GM18498 (cell line): ENCODE measurements around the gene MDFIC.

Experiments used
- ATAC-seq: cut with Tn5 transposase; IDR thresholded peaks from one replicate; pipeline ENCODE4 v1.9.1; 2021; ENCODE audit warnings: mild to moderate bottlenecking, moderate library complexity; ENCODE audit not compliant: unreplicated experiment

Gene MDFIC

DNA sequence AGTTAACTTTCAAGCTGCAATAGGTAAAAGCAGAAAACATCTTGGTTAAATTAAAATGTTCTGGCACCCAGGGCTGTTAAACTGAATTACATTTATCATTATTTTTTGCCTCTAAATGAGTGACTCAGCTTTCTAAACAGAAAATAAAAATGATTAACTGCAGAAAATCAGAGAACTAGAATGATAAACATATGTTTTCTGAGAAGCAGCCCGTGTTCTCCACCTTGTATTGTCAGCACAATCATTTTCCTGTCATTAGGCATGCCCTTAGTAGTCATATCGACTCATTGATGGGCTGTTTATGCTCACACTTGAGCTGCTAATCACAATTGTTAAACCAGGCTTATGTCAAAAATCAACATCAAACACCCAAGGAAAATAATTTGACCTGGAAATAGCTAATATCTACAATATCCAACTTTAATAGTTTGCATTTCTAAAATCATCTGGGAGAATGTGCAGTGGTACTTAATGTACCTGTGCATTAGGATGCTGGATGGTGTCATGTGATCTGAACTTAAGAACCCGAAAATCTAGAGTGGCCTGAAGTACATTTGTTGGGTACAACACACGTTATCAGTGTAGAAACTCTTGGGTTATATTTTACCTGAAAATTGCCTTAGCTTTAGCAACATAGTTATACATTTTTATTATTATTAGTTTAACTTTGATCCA, 2.3 kb downstream of the MDFIC start:
- peak; percentile 18 for ATAC-seq

DNA sequence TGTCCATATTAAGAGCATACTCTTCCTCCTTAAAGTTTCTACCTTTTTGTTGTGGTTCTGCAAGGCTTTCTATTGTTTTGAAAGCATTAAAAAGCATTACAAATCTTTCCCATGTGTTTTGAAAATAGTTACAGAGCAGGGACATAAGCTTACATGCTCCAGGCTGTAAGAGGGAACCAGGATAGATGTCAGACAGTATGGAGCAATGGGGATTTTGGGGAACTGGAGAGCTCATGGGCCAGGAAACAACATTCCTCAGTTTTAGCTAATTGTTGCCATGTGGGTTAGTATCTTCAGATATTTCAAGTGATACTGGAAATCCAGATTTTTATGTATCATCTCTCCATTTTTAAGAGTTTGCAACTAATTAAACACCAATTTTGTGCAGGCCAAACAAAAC, 3.5 kb downstream of the MDFIC start:
- ATAC-seq: no peak

DNA sequence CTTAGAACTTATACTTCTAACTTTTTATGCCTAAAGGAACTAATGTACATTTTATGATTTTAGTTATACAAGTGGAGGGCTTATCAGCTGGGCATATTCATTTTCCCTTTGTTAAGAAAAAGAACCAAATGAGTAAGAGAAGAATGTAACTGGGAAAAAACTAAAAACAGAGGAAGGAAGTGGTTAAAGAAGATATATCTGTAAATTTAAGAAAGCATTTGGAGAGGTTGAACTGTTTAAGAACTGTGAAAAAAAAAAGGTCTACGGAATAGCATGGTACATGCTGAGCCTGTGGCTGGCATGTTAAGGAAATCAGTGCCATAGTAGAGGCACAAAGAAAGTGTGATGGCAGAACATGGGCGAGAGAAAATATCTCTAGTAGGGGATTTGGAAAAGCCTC, 6.2 kb downstream of the MDFIC start:
- no peak for ATAC-seq

DNA sequence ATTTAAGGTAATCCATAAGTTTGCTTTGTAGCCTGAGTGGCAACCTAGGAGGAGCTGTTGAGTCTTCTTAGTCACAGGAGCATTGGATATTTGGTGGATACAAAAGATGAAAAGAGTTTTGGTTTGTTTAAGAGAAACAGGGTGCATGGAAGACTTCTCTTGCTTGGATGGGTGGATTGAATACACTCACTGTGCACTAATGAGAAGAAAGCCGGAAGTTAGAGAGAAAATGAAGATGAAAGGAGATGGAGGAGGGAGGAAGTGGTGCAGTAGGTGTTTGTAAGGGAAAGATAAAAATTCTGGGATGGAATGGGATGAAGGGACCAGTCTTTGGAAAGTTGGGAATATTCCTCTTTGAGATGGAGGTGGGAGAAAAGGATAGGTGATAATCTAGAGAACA, 7.7 kb downstream of the MDFIC start:
- no peak for ATAC-seq

DNA sequence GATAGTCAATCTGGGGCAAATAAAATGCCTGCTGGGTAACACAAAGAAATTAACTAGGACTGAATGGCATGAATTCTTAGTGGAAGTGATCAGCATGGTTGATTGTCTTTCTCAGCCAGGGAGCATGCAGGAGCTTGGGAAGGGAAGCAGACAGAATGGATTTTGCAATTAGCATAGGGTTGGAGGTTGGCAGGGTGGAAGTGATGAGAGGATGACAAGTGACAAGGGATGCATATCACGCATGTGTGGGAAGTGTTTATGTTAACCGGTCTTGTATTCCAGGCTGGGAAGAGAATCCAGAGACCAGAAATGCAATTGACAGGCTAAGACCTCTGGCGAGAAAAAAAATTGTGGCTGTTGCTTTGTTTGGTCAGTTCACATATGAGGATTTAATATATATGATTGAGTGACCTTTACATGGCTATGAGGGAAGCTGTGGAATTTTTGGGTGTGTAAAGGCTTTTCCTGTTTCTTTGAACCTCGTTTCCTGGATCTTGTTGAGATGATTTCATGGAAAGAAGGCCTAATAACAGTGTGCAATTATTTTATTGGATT, 8.3 kb downstream of the MDFIC start:
- ATAC-seq: no peak

DNA sequence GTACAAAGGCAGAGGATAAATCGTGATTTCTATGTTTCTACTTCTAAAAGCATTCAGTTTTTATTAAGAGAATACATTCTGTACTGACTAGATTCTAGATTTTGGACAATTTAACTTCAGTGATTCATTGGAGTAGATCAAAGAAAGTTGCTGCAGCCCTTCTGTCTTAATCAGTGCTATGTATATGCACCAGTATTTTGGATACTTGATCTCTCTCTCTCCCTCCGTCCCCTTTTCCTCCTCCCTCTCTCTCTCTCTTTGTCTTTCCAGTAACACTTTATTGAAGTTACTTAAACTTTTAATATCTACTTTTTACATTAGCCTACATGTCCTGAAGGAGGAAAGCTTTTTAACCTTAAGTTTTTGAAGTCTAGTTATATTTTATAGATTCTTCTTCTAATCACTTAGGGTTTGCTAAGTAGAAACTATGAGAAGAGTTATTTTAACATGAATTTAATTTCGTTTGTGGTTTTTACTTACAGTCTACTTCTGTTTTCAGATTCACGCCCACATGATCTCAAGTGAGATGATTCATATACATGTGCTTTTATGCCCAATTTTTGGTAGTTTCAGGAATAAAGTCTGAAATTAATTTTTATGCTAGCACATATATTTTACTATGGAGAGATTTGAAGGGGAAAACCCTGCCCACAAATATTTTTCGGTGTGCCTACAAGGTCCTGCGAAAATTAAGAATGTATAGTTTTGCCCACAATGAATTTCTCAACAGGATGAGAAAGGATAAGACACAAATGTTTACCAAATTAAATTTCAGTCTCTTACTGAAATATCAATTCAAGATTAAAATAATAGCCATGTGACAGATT, 9.1 kb downstream of the MDFIC start:
- peak; percentile 57 for ATAC-seq

DNA sequence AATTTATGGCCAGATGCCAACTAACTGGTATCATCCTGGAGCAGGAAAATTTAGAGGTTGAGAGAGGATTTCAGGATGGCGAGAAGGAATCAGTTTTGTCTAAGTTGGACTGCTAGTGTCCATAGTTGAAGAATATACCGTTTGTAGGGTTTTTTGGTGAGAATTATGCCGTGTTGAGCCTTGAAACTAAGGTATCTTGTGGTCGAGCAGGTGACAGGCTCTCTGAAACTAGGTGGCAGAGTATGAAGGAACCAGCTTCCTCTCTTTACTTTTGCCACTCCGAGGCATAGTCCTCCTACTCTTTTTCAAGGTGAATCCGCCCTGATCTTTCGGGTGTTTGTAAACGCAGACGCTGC, 9.7 kb downstream of the MDFIC start:
- peak; percentile 84 for ATAC-seq

DNA sequence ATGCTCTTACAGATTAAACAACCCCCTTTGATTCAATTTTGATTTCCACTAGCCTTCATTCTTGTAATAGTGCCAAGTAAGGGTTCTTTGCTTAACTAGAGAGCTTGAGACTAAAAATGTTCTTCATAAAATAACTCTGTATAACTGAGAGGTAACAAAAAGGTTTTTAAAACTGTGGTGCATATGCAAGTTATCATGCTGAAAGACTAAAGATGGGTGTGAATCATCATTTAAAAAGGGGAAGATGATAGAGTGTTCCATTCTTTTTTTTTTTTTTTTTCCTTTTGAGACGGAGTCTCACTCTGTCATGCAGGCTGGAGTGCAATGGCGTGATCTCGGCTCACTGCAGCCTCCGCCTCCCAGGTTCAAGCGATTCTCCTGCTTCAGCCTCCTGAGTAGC, 11.1 kb downstream of the MDFIC start:
- ATAC-seq: no peak

DNA sequence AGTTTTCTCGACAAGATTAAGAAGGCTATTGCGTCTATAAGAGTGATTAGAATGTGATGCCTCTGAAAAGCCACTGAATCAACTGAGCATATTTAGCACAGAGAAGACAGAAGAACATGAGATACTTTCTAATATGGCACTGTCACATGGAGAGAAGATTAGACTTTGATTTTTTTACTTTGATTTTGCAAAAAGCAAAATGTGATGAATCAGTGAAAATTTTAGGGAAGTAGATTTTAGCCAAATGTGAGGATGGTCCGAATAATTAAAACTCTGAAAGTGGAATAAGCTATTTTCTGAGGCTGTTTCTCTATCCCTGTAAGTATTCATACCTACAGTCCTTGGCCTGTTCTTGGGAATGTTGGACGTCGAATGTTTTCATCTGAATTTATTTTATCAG, 11.8 kb downstream of the MDFIC start:
- no peak for ATAC-seq

DNA sequence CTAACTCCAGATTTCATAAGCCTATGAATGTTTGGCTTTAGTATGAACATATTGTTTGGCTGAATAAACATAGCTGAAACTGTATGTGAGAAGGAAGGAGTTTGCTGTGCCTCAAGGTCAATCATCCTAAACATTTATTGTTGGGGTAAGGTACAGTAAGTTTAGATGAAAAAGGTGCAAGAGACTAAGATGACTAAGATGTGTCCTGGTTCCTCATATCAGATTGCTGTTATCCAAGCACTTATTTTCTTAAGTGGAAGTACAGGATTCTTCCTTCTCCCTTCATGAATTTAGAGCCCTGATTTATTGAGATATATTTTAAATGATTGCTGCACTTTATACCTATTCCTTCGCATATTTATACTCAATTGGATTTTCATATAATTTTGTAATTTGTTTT, 12.2 kb downstream of the MDFIC start:
- no peak for ATAC-seq

DNA sequence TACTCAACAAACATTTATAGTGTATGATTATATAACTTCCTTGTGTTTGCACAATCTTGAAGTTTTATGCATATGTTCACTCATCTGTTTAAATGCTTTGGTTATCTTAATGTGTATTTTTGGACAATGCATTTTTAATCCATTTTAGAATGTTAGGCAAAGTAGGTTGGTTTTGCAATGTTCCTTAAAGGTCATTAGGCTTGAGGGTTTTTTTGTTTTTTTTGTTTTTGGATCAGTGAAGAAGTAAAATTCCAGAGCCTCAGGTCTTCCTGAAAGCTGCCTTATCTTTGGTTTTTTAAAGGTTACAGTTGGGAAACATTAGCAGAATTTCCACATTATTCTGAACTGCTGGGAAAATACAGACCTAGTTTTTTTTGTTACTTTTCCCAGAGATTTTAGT, 12.8 kb downstream of the MDFIC start:
- ATAC-seq: no peak

DNA sequence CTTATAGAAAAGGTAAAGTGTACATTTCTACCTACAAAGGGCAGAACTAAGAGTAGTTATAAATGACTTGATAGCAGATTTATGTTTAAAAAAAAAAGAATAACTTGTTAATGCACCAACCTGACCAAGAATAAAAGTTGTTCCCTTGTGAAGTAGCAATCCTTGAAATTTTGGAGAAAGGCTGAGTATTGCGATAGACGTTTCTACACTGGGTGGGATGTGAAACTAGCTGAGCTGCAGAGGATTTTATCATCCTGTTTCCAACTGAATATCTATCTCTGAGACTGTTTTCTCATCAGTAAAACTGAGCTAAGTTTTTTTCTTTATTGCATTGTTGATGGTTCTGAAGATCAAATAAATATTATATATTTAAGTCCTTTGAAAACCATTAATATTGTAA, 14.6 kb downstream of the MDFIC start:
- no peak for ATAC-seq

DNA sequence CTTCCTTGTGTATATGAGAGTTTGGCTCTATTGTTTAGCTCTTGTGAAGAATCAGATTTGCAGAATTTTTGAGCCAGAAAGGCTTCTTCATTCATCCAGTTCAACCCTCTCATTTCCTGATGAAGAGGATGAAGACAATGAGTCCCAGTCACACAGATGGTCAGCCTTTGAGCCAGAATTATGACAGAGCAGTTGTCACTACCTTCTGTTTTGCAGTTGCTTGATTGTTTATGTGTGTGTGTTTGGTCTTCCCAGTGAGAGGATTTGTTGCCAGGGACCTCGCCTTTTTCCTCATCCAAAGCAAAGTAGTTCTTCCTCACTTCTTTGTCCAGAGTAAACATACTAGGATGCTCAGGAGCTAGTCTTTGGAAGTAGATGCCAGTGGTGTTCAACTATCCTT, 15.6 kb downstream of the MDFIC start:
- ATAC-seq: no peak

DNA sequence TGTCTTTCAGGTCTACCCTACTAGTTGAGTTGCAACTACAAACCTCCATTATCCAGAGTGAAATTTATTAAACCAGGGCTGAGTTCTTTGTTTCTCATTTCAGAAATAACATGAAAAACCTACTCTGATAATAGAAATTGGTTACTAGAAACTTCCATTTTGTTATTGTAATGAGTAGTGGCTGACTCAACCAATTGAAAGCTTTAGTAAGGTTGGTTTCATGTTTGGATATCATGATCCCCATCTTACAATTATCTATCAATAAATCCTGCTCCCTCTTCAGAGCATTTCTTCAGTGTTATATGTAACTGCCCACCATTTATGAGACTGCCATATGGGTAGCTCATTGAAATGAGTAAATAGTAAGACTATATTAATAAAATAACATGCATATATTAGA, 16.9 kb downstream of the MDFIC start:
- no peak for ATAC-seq

DNA sequence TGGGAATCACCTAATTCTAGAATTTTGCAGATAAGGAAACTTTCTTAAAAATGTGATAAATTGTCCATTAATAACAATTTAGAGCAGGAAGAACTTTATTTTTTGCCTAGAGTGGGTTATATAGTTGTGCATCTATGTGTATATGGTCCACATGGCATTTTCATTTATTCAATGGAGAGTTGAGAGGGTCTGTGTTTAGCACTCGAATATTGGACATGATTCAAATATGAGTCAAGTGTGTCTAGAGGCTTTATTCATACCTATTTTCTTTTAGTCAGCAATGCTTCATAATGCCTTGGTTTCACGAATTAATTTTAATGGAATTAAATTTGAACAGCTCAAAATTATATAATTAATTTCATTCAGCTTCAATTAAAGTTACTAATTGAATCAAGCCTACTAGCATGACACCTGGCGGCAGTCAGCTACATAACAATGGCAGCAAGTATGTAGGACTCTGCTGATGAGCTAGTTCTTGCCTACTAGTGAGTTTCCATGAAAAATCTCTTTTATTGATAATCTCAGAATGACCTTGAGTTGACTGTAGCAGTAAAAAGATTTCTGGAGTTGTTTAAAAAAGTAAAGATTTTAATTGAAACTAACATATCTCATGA, 17.7 kb downstream of the MDFIC start:
- ATAC-seq: no peak

DNA sequence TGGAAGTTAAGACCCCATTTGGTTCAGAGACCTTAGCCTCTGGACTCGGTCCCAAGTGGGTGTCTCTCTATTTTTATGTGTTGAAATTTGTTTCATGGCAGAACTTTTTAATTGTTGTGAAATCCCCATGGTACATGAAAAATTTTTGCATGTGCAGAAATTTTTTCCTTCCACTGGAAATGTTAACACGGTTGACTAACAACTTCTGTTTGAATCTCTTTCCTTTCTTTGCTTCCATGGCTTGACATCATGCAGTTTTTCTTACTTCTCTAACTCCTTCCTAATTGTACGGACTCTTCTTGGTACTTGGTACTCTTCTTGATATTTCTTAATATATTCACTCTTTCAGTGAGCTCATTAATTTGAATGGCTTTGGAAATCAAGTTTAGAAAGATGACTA, 18.3 kb downstream of the MDFIC start:
- no peak for ATAC-seq

DNA sequence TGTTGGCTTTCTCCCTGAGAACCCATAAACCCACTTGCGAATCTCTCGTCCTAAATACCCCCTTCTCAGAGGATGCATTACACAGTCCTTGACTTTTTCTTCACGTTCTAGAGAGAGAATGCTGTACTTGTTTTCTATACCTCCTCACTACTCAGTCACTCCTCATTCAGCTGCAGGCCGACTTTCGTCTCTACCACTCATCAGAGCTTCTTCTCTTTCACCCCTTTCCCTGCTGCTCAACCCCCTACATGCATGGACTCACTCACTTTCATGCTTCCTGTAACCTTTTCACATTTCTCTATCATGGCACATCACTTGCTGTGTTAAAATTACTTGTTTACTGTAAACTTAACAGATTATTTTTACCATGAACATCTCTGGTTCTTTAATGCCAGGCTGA, 19.8 kb downstream of the MDFIC start:
- peak; percentile 51 for ATAC-seq

DNA sequence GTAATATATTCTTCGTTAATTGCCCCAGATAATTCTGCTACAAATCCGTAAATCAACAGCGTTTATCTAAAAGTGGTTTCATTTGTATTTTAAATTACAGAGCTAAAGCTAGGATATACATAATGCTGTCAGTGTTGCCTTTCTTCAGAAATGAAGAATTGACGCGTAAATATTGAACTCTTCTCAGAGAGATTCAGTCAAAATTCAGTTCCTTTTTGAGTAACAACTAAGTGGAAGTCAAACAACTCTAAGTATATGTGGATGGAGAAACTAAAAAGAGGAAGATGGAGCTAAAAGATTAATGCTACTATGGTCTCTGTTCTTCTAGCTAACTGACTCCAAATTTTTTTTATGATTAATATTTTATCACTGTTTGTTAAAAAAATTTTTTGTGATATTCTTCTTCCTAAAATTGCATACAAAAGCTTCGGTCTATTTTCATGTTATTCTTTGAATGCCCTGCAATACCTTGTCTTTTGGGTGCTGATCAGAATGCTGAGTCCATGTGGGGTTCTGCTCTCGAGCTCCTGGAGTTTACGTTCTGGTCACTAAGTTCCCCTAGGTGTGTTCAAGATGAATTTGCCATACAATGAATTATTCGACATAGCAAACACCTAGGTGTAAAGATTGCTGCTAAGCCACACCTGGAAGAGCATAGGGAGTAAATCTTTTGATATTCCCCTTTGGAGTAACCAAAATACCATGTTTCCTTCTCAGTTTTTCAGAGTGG, 20.7 kb downstream of the MDFIC start:
- ATAC-seq: peak; percentile 55

DNA sequence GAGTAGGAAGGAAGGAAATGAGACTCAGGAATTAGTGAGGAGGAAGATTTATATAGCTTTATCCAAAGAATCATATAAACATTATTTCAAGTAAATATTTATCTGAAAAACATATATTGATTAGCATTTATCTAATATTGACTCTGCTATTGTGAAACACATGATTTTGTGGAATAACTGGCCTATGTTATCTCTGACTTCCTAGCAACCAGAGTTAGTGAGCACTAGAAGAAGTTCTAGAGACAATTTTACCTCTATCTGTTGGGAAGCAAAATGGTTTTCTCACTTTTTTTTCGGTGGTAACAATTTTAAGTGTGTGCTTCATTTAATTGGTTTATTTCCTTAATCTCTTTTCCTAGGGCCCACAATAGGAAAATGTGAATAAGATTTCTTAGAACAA, 21.6 kb downstream of the MDFIC start:
- ATAC-seq: no peak

DNA sequence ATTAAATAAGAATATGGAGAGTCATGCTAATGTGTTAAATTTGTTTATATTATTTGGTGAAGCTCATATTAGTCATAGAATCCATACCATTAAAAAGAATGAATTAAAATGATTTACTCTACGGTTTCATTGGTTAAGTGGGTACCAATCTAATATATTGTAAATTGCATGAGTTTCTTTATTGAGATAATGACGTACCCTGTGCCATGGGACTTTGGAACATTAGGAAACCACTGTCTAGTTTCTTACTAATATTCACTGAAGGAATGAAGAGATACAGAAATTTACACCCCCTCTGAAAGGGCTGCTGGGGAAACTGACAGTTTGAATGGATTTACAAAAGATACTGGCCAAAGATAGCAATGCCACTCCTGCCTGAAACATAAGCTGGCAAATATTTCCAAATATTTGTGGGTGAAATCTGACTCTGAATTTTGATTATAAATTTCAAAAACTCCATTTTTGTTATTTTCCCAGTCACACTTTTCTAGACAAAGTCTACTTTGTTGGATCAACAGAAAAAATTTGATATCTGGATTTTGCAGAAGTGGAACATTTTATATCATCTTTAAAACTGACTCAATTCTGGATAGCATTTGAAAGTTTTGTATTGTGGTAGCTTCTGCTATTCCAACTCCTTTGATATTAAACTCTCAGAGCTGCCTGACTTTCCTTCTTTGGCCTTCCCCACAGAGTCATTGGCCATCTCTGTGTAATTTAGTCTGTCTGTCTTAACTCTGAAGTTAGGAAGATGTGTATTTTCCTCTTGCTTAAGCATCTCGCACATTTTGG, 22.3 kb downstream of the MDFIC start:
- no peak for ATAC-seq
